Caco-2 (cell line): ENCODE data around the gene WDFY2. TPM values are rescaled to one million over a fixed set of nuclear protein-coding genes. Genes with fewer than 3 reads are reported as not detected.

Experiments
- BruUV-seq: library from RNA; stranded (reverse); fragments of 400-500 nt; replicated peaks from 2 replicates; lab custom pipeline; 2021; lab: Mats Ljungman, UMichigan
- CTCF ChIA-PET: fragments of 300-600 bp; sonication (Branson Sonifier 250); formaldehyde crosslinking; loops from one replicate; lab custom pipeline; 2022; ENCODE audit warnings: antibody characterized with exemption; lab: Charles Lee
- POLR2A ChIA-PET: fragments of 300-600 bp; sonication (Branson Sonifier 250); formaldehyde crosslinking; loops from one replicate; lab custom pipeline; 2022; ENCODE audit warnings: antibody characterized with exemption; lab: Charles Lee
- DNase-seq, 2 experiments: peaks; one replicate each; pipeline versions ENCODE4 v3.0.0 to v3.0.0-alpha.2; 2020 to 2022
- H3K27me3 ChIP-seq: replicated peaks from 2 replicates; pipeline ENCODE4 v1.6.0; 2011; ENCODE audit warnings: low read length; ENCODE audit not compliant: control insufficient read depth, insufficient read depth
- H3K36me3 ChIP-seq: 2 replicates; pipeline ENCODE4 v1.5.1; 2011; ENCODE audit warnings: low read length; ENCODE audit not compliant: control insufficient read depth, insufficient read depth
- H3K4me1 ChIP-seq: fragments of 250-450 bp; sonication (Bioruptor Pico); 2 replicates; pipeline ENCODE4 v1.5.1; 2020; ENCODE audit warnings: mild to moderate bottlenecking
- H3K4me3 ChIP-seq: 2 replicates; pipeline ENCODE4 v1.5.1; 2011; ENCODE audit warnings: low read depth, mild to moderate bottlenecking, control low read depth, low read length
- H3K9me3 ChIP-seq: fragments of 250-450 bp; sonication (Bioruptor Pico); 2 replicates; pipeline ENCODE4 v1.5.1; 2020; ENCODE audit warnings: mild to moderate bottlenecking, moderate library complexity
- H3K27ac Mint-ChIP-seq: one replicate; pipeline ENCODE4 v1.8.0; 2022; ENCODE audit warnings: mixed read lengths; ENCODE audit not compliant: unreplicated experiment
- H3K27me3 Mint-ChIP-seq: one replicate; pipeline ENCODE4 v1.8.0; 2022; ENCODE audit warnings: mixed read lengths; ENCODE audit not compliant: insufficient read depth, unreplicated experiment
- H3K36me3 Mint-ChIP-seq: one replicate; pipeline ENCODE4 v1.8.0; 2022; ENCODE audit warnings: mild to moderate bottlenecking, mixed read lengths; ENCODE audit not compliant: insufficient read depth, unreplicated experiment
- H3K4me1 Mint-ChIP-seq: one replicate; pipeline ENCODE4 v1.8.0; 2022; ENCODE audit warnings: low read depth, mixed read lengths; ENCODE audit not compliant: unreplicated experiment
- H3K4me3 Mint-ChIP-seq: one replicate; pipeline ENCODE4 v1.8.0; 2022; ENCODE audit warnings: mild to moderate bottlenecking, moderate library complexity, mixed read lengths; ENCODE audit not compliant: unreplicated experiment
- H3K9me3 Mint-ChIP-seq: one replicate; pipeline ENCODE4 v1.8.0; 2022; ENCODE audit warnings: mixed read lengths; ENCODE audit not compliant: unreplicated experiment
- CTCF ChIP-seq, 2 experiments: fragments of 200-600 bp in 1 of 2; IDR thresholded peaks; 1 replicate in 1 of 2; 2 replicates in 1 of 2; pipeline versions ENCODE4 v1.5.1 to v1.8.0; 2011 to 2022; ENCODE audit warnings: antibody characterized with exemption in 1 of 2, control low read depth in 1 of 2, inconsistent platforms in 1 of 2, low read depth in 1 of 2, low read length in 1 of 2, mild to moderate bottlenecking in 1 of 2, moderate library complexity in 1 of 2; ENCODE audit not compliant: insufficient read depth in 1 of 2, severe bottlenecking in 1 of 2, unreplicated experiment in 1 of 2
- intact Hi-C: fragments of 100-400 bp; cut with micrococcal nuclease; formaldehyde crosslinking; loops from one replicate; pipeline ENCODE4 v1.10.0; 2022; ENCODE audit not compliant: unreplicated experiment
- total RNA-seq: library from RNA; stranded (reverse); gene quantifications from 2 replicates; pipeline ENCODE4 v1.2.3, GENCODE V29; 2022

The WDFY2 gene
- total RNA-seq, 1 experiment from 2014 or later: 9.2 TPM

DNA sequence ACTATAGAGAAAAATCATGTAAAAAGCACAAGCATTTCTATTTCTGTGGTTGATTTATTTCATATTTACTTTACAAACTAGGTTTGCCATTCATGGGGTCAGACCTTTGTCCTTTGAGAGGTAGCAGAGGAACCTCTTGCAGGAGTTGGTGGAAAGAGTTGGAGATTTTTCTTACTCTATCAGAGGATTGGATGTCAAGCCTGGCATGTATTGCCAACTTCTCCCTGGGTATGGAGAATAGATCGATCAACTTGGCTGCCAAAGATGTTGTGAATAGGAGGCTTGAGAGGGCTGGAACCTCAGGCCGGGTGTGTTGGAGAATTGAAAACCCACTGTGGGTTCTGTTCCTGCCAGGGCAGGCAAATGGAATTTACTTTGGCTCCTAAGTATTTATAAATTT is 81.2 kb downstream of the WDFY2 start:
- no peaks in the 10 kb centered on the region for H3K9me3 ChIP-seq
- BruUV-seq: no TSS peak
- H3K27me3 Mint-ChIP-seq: no peaks in the 10 kb centered on the region
- no peaks in the 10 kb centered on the region for H3K27me3 ChIP-seq
- CTCF ChIA-PET: no interaction called here
- no peaks in the 10 kb centered on the region for H3K36me3 Mint-ChIP-seq
- intact Hi-C loops: no loop called here
- POLR2A ChIA-PET: no interaction called here
- 0 out of 2 replicates have a peak, but pooled peaks cover 9% of the 10 kb centered on the region for H3K4me1 ChIP-seq
- peaks cover 16% of the 10 kb centered on the region for H3K4me1 Mint-ChIP-seq
- H3K9me3 Mint-ChIP-seq: no peaks in the 10 kb centered on the region
- H3K4me3 Mint-ChIP-seq: no peak overlapping the region
- H3K4me3 ChIP-seq: no peak overlapping the region
- no peak for TF ChIP-seq CTCF (IDR thresholded peaks at IDR 0.05; ENCODE audit: insufficient read depth in 1 of 2, low read depth in 1 of 2, low read length in 1 of 2, severe bottlenecking in 1 of 2, unreplicated experiment in 1 of 2)
- no peak for DNase-seq
- no peaks in the 10 kb centered on the region for H3K36me3 ChIP-seq
- no peak overlapping the region for H3K27ac Mint-ChIP-seq

DNA sequence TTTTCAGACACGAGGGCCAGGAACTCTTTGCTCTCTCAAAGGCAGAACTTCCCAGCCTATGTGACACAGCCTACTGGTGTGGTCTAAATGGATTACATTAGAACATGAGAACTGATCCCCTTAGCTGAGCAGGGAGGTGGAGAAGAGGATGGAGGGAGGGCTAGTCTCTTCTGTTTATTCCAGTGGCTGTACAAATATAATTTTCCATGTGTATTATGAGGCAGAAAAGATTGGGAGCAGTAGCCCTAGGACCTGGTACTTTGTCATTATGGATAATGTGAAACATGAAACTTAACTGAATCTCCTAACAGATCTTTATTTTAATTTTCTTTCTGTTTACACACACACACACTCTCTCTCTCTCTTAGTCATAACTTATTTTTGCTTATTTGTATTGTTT is 82.1 kb downstream of the WDFY2 start:
- Histone ChIP-seq H3K27me3 (no peaks in the 10 kb centered on the region), H3K9me3 (no peaks in the 10 kb centered on the region), H3K36me3 (no peaks in the 10 kb centered on the region), H3K4me1 (0 out of 2 replicates have a peak, but pooled peaks cover 9% of the 10 kb centered on the region), H3K4me3 (no peak overlapping the region)
- Mint-ChIP-seq H3K9me3 (peaks cover 6% of the 10 kb centered on the region), H3K36me3 (no peaks in the 10 kb centered on the region), H3K4me1 (peaks cover 16% of the 10 kb centered on the region), H3K27me3 (no peaks in the 10 kb centered on the region), H3K4me3 (no peak overlapping the region), H3K27ac (no peak overlapping the region)
- ChIA-PET CTCF (no interaction called here), POLR2A (no interaction called here)
- no peak for TF ChIP-seq CTCF (IDR thresholded peaks at IDR 0.05; ENCODE audit: insufficient read depth in 1 of 2, low read depth in 1 of 2, low read length in 1 of 2, severe bottlenecking in 1 of 2, unreplicated experiment in 1 of 2)
- no peak for DNase-seq
- BruUV-seq: no TSS peak
- intact Hi-C loops: no loop called here

GRCh38 chr13:51666839-51667238 is 82.6 kb downstream of the WDFY2 start:
- Histone ChIP-seq H3K4me3 (no peak overlapping the region), H3K27me3 (no peaks in the 10 kb centered on the region), H3K9me3 (no peaks in the 10 kb centered on the region), H3K4me1 (0 out of 2 replicates have a peak, but pooled peaks cover 9% of the 10 kb centered on the region), H3K36me3 (no peaks in the 10 kb centered on the region)
- Mint-ChIP-seq H3K4me3 (no peak overlapping the region), H3K27me3 (no peaks in the 10 kb centered on the region), H3K9me3 (peaks cover 10% of the 10 kb centered on the region), H3K4me1 (peaks cover 16% of the 10 kb centered on the region), H3K27ac (no peak overlapping the region), H3K36me3 (no peaks in the 10 kb centered on the region)
- CTCF ChIA-PET: no interaction called here
- POLR2A ChIA-PET: no interaction called here
- TF ChIP-seq CTCF (IDR thresholded peaks at IDR 0.05; ENCODE audit: insufficient read depth in 1 of 2, low read depth in 1 of 2, low read length in 1 of 2, severe bottlenecking in 1 of 2, unreplicated experiment in 1 of 2): no peak
- DNase-seq: no peak
- intact Hi-C loops: no loop called here
- BruUV-seq: no TSS peak
